LNCaP clone FGC (cell line): ENCODE results near the gene TMEM184B.

ENCODE experiments used
- DNase-seq: peaks from one replicate; pipeline ENCODE4 v3.0.0-alpha.2; 2011; ENCODE audit warnings: low read depth
- H3K4me3 ChIP-seq: 2 replicates; pipeline ENCODE4 v1.5.1; 2011; ENCODE audit warnings: mild to moderate bottlenecking, low read depth, low read length, control low read depth
- CTCF ChIP-seq: IDR thresholded peaks from 2 replicates; pipeline ENCODE4 v1.5.1; 2012; ENCODE audit warnings: mild to moderate bottlenecking; ENCODE audit not compliant: control insufficient read depth, insufficient read depth; ENCODE audit errors: extremely low read depth

The TMEM184B gene

GRCh38 chr22:38196791-38197419 is 75.9 kb downstream of the TMEM184B start:
- no peak for DNase-seq
- TF ChIP-seq CTCF: no peak
- no peak overlapping the region for H3K4me3 ChIP-seq

GRCh38 chr22:38193580-38193979 is 79.2 kb downstream of the TMEM184B start:
- no peak for TF ChIP-seq CTCF
- no peak overlapping the region for H3K4me3 ChIP-seq
- no peak for DNase-seq

- TF ChIP-seq CTCF: no peak
- no peak for DNase-seq
- H3K4me3 ChIP-seq: no peak overlapping the region
Measured at GRCh38 chr22:38192475-38192863, 80.3 kb downstream of the TMEM184B start.

- no peak overlapping the region for H3K4me3 ChIP-seq
- DNase-seq: no peak
- TF ChIP-seq CTCF: no peak
Measured at GRCh38 chr22:38191731-38192474, 80.9 kb downstream of the TMEM184B start.

GRCh38 chr22:38191055-38191454 is 81.8 kb downstream of the TMEM184B start:
- H3K4me3 ChIP-seq: no peak overlapping the region
- no peak for TF ChIP-seq CTCF
- DNase-seq: no peak

GRCh38 chr22:38190581-38190980 is 82.2 kb downstream of the TMEM184B start:
- TF ChIP-seq CTCF: no peak
- H3K4me3 ChIP-seq: no peak overlapping the region
- DNase-seq: no peak
